Nephron progenitor cell (in vitro differentiated cells): Measurements from ENCODE around the gene OR10AD1.
"Not testable (repeated sequence)": the region's sequence is repeated elsewhere in the genome, so short reads cannot be mapped to it uniquely, and the experiment has no call there.

Experiments used
- DNase-seq: peaks from one replicate; pipeline ENCODE4 v3.0.0; 2021
- H3K27ac Mint-ChIP-seq: 2 replicates; pipeline ENCODE4 v1.8.0; 2021; ENCODE audit warnings: mild to moderate bottlenecking, moderate library complexity, mixed read lengths
- H3K27me3 Mint-ChIP-seq: 2 replicates; pipeline ENCODE4 v1.8.0; 2021; ENCODE audit warnings: mild to moderate bottlenecking, low read depth, mixed read lengths; ENCODE audit not compliant: poor library complexity
- H3K36me3 Mint-ChIP-seq: 2 replicates; pipeline ENCODE4 v1.8.0; 2021; ENCODE audit warnings: low read depth, mixed read lengths
- H3K4me1 Mint-ChIP-seq: 2 replicates; pipeline ENCODE4 v1.8.0; 2021; ENCODE audit warnings: mixed read lengths
- H3K4me3 Mint-ChIP-seq: 2 replicates; pipeline ENCODE4 v1.8.0; 2021; ENCODE audit warnings: mild to moderate bottlenecking, moderate library complexity, mixed read lengths
- H3K9me3 Mint-ChIP-seq: 2 replicates; pipeline ENCODE4 v1.8.0; 2021; ENCODE audit warnings: mild to moderate bottlenecking, moderate library complexity, mixed read lengths
- CTCF ChIP-seq: fragments of 200-600 bp; sonication (generic); IDR thresholded peaks from 2 replicates; pipeline ENCODE4 v1.5.0; 2021; ENCODE audit warnings: antibody characterized with exemption

The OR10AD1 gene

GRCh38 chr12:48221645-48222044 lies 18.6 kb upstream of the OR10AD1 start:
- Mint-ChIP-seq H3K4me1 (no peaks in the 10 kb centered on the region), H3K4me3 (no peak overlapping the region), H3K27ac (no peak overlapping the region), H3K9me3 (peaks cover 2% of the 10 kb centered on the region), H3K36me3 (no peaks in the 10 kb centered on the region), H3K27me3 (peaks cover 28% of the 10 kb centered on the region)
- DNase-seq = no peak
- TF ChIP-seq CTCF = no peak

GRCh38 chr12:48220701-48221100 lies 17.6 kb upstream of the OR10AD1 start:
- Mint-ChIP-seq H3K4me3 (no peak overlapping the region), H3K27me3 (peaks cover 22% of the 10 kb centered on the region)

GRCh38 chr12:48219631-48220030 lies 16.5 kb upstream of the OR10AD1 start:
- no peak for DNase-seq
- no peaks in the 10 kb centered on the region for H3K4me1 Mint-ChIP-seq
- H3K27ac Mint-ChIP-seq = no peak overlapping the region
- H3K9me3 Mint-ChIP-seq = no peaks in the 10 kb centered on the region
- peaks cover 22% of the 10 kb centered on the region for H3K27me3 Mint-ChIP-seq
- TF ChIP-seq CTCF = no peak
- no peak overlapping the region for H3K4me3 Mint-ChIP-seq
- H3K36me3 Mint-ChIP-seq = no peaks in the 10 kb centered on the region

More at GRCh38 chr12:48220701-48221100, 17.6 kb upstream of the OR10AD1 start:
- no peaks in the 10 kb centered on the region for H3K4me1 Mint-ChIP-seq
- no peaks in the 10 kb centered on the region for H3K9me3 Mint-ChIP-seq
- H3K36me3 Mint-ChIP-seq = no peaks in the 10 kb centered on the region
- TF ChIP-seq CTCF = no peak
- DNase-seq = no peak
- H3K27ac Mint-ChIP-seq = no peak overlapping the region

- TF ChIP-seq CTCF = no peak
- no peak for DNase-seq
Observed at GRCh38 chr12:48216785-48217184, 13.7 kb upstream of the OR10AD1 start.

GRCh38 chr12:48209495-48209894 lies 6.4 kb upstream of the OR10AD1 start:
- peaks cover 45% of the 10 kb centered on the region for H3K9me3 Mint-ChIP-seq
- not testable (repeated sequence) for H3K27ac Mint-ChIP-seq, H3K4me1 Mint-ChIP-seq, DNase-seq, H3K4me3 Mint-ChIP-seq
- peaks cover 15% of the 10 kb centered on the region for H3K27me3 Mint-ChIP-seq
- H3K36me3 Mint-ChIP-seq = peaks cover 23% of the 10 kb centered on the region

More at GRCh38 chr12:48216785-48217184, 13.7 kb upstream of the OR10AD1 start:
- H3K4me3 Mint-ChIP-seq = no peak overlapping the region
- no peaks in the 10 kb centered on the region for H3K4me1 Mint-ChIP-seq
- peaks cover 25% of the 10 kb centered on the region for H3K27me3 Mint-ChIP-seq
- no peaks in the 10 kb centered on the region for H3K9me3 Mint-ChIP-seq
- no peak overlapping the region for H3K27ac Mint-ChIP-seq
- H3K36me3 Mint-ChIP-seq = no peaks in the 10 kb centered on the region

GRCh38 chr12:48202766-48203165 lies 326 bp downstream of the OR10AD1 start:
- peaks cover 55% of the 10 kb centered on the region for H3K36me3 Mint-ChIP-seq

More at GRCh38 chr12:48202766-48203165, 326 bp downstream of the OR10AD1 start:
- H3K27me3 Mint-ChIP-seq = no peaks in the 10 kb centered on the region
- DNase-seq = no peak
- peaks cover 24% of the 10 kb centered on the region for H3K4me1 Mint-ChIP-seq
- H3K9me3 Mint-ChIP-seq = peaks cover 76% of the 10 kb centered on the region
- H3K4me3 Mint-ChIP-seq = no peak overlapping the region
- TF ChIP-seq CTCF = no peak
- no peak overlapping the region for H3K27ac Mint-ChIP-seq
